ENCODE results near the gene NOB1. TPM values are rescaled to one million over a fixed set of nuclear protein-coding genes. Genes with fewer than 3 reads are reported as not detected.

NOB1 gene
- total and polyA plus RNA-seq, 2 of the 4 experiments (the other 2 are of a cell fraction): 47.0 to 58.1 TPM

- no peak overlapping the region for H3K4ac ChIP-seq (ENCODE audit: low read depth, low read length)
- H3K4me2 ChIP-seq (ENCODE audit: low read depth, low read length): no peak overlapping the region
- H3K9me3 ChIP-seq (ENCODE audit: control insufficient read depth, insufficient read depth, low read length): no peaks in the 10 kb centered on the region
- peaks cover 5% of the 10 kb centered on the region for H3K4me1 ChIP-seq (ENCODE audit: control insufficient read depth, insufficient read depth, low read length)
- no peak overlapping the region for H3K18ac ChIP-seq (ENCODE audit: low read depth, low read length)
- H3K56ac ChIP-seq (ENCODE audit: extremely low read depth, insufficient read depth, low read length): no peak overlapping the region
- H2BK20ac ChIP-seq (ENCODE audit: low read depth, low read length): no peak overlapping the region
- no peak overlapping the region for H2BK5ac ChIP-seq (ENCODE audit: low read depth, low read length, poor library complexity, severe bottlenecking)
- no peak overlapping the region for H2AFZ ChIP-seq (replicated peaks; ENCODE audit: low read length, poor library complexity)
- H4K8ac ChIP-seq (ENCODE audit: low read depth in 2 of 2, low read length in 2 of 2): no peak overlapping the region
- H2AK9ac ChIP-seq (replicated peaks; ENCODE audit: low read depth, low read length, poor library complexity): no peak overlapping the region
- TF ChIP-seq RFX5 (IDR thresholded peaks at IDR 0.05; ENCODE audit: low read depth, low read length): no peak
- no peak for TF ChIP-seq MXI1 (IDR thresholded peaks at IDR 0.05; ENCODE audit: borderline replicate concordance, low read depth, low read length)
- TF ChIP-seq, protein P1, sequence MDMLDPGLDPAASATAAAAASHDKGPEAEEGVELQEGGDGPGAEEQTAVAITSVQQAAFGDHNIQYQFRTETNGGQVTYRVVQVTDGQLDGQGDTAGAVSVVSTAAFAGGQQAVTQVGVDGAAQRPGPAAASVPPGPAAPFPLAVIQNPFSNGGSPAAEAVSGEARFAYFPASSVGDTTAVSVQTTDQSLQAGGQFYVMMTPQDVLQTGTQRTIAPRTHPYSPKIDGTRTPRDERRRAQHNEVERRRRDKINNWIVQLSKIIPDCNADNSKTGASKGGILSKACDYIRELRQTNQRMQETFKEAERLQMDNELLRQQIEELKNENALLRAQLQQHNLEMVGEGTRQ (IDR thresholded peaks at IDR 0.05; ENCODE audit: low read depth, low read length): no peak
- no peak for TF ChIP-seq MAZ (IDR thresholded peaks at IDR 0.05; ENCODE audit: borderline replicate concordance, low read depth, low read length)
- TF ChIP-seq FOS (IDR thresholded peaks at IDR 0.05; ENCODE audit: low read depth, low read length): no peak
- no peak for TF ChIP-seq POLR2A (IDR thresholded peaks at IDR 0.05; ENCODE audit: low read depth, low read length)
- TF ChIP-seq, protein P2, sequence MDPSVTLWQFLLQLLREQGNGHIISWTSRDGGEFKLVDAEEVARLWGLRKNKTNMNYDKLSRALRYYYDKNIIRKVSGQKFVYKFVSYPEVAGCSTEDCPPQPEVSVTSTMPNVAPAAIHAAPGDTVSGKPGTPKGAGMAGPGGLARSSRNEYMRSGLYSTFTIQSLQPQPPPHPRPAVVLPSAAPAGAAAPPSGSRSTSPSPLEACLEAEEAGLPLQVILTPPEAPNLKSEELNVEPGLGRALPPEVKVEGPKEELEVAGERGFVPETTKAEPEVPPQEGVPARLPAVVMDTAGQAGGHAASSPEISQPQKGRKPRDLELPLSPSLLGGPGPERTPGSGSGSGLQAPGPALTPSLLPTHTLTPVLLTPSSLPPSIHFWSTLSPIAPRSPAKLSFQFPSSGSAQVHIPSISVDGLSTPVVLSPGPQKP (IDR thresholded peaks at IDR 0.05; ENCODE audit: borderline replicate concordance, low read depth, low read length): no peak
- TF ChIP-seq SMC3 (IDR thresholded peaks at IDR 0.05; ENCODE audit: low read depth, low read length): no peak
- peaks cover 9% of the 10 kb centered on the region; the same call in 1 of the 2 replicates for H3K9me1 ChIP-seq (ENCODE audit: insufficient read depth, low read length)
- no peaks in the 10 kb centered on the region; the same call in 1 of the 2 replicates for H3K36me3 ChIP-seq (ENCODE audit: control insufficient read depth, insufficient read depth, low read length)
- intact Hi-C loops (cut with micrococcal nuclease): no loop called here
- no peak overlapping the region for H2BK120ac ChIP-seq (ENCODE audit: low read depth, low read length)
- dilution Hi-C loops (cut with HindIII; ENCODE audit: low sequenced_read_pairs, unreplicated experiment): no loop called here
- POLR2A ChIA-PET (ENCODE audit: unreplicated experiment): no interaction called here
- in situ Hi-C loops (cut with MboI; ENCODE audit: low sequenced_read_pairs): no loop called here
- ATAC-seq (ENCODE audit: low read depth) (no peak), DNase-seq (no peak)
- H2BK15ac ChIP-seq (ENCODE audit: low read depth, low read length): no peak overlapping the region
- peaks cover 6 to 11% of the 10 kb centered on the region in 2 experiments; a peak in 1 of 4 replicates for H3K79me1 ChIP-seq (ENCODE audit: low read depth in 1 of 2, low read length in 2 of 2)
- no peak overlapping the region for H3K27ac ChIP-seq (ENCODE audit: insufficient read depth, low read length)
- no peak overlapping the region for H2AK5ac ChIP-seq (ENCODE audit: low read depth, low read length)
- no peak overlapping the region for H3K14ac ChIP-seq (replicated peaks; ENCODE audit: low read depth, low read length)
- CTCF ChIA-PET: interaction anchor here (0.6 to 1.1 kb wide), 2 partner anchors 136 to 397 kb away, joined by 3 to 5 read pairs; no protein-coding TSS in a partner anchor
- H3K9ac ChIP-seq (ENCODE audit: low read depth, low read length): no peak overlapping the region
- H3K4me3 ChIP-seq (ENCODE audit: insufficient read depth, low read depth, low read length): no peak overlapping the region
- no TSS peak for BruUV-seq (replicated peaks)
- no peaks in the 10 kb centered on the region for H4K20me1 ChIP-seq (ENCODE audit: insufficient read depth, low read length)
- H3K23ac ChIP-seq (ENCODE audit: low read depth, low read length): no peak overlapping the region
- 60% methylated on average over 1 of the region's 2 CpGs; no CpG with 5 or more reads in 1 of the 2 experiments for WGBS, 2 experiments (ENCODE audit: extremely low coverage in 2 of 2, insufficient read length in 1 of 2)
- H4K5ac ChIP-seq (ENCODE audit: low read depth, low read length): no peak overlapping the region
- no peak overlapping the region for H4K91ac ChIP-seq (ENCODE audit: insufficient read depth, low read depth, low read length)
- H3K27me3 ChIP-seq (ENCODE audit: control insufficient read depth, insufficient read depth, low read length): no peaks in the 10 kb centered on the region
Measured at GRCh38 chr16:69794486-69794885, 39.8 kb upstream of the NOB1 start.

Data from IMR-90 (cell line).